Vagina (tissue), 2 donors: Measurements from ENCODE around the gene MXD4. TPM values are rescaled to one million over a fixed set of nuclear protein-coding genes. Genes with fewer than 3 reads are reported as not detected.

Experiments
- DNase-seq, 2 donors: peaks; one replicate each; pipeline ENCODE4 v3.0.0-alpha.2; 2017; ENCODE audit errors: extremely low spot score in 2 of 2
- H3K27ac ChIP-seq: fragments of 200-600 bp; sonication (generic); one replicate; pipeline ENCODE4 v1.5.1; 2019
- H3K27me3 ChIP-seq: fragments of 200-600 bp; sonication (generic); one replicate; pipeline ENCODE4 v1.5.1; 2019
- H3K36me3 ChIP-seq, 2 donors: fragments of 200-600 bp; sonication (generic); one replicate each; pipeline ENCODE4 v1.5.1; 2017 to 2019
- H3K4me1 ChIP-seq: fragments of 200-600 bp; sonication (generic); one replicate; pipeline ENCODE4 v1.5.1; 2019
- H3K4me3 ChIP-seq, 2 donors: fragments of 200-600 bp; sonication (generic); 1 replicate in 1 of 2; 2 replicates in 1 of 2; pipeline ENCODE4 v1.5.1; 2016 to 2019
- H3K9me3 ChIP-seq: fragments of 200-600 bp; sonication (generic); one replicate; pipeline ENCODE4 v1.5.1; 2019
- CTCF ChIP-seq, 3 experiments: fragments of 450-650 bp in 2 of 3; fragments of 200-600 bp in 1 of 3; sonication (generic) in 1 of 3; IDR thresholded peaks; one replicate each; pipeline ENCODE4 v1.5.1; 2017 to 2019; ENCODE audit warnings: antibody characterized with exemption in 3 of 3, mild to moderate bottlenecking in 2 of 3, moderate library complexity in 2 of 3
- POLR2A ChIP-seq, 2 donors: fragments of 450-650 bp; IDR thresholded peaks; one replicate each; pipeline ENCODE4 v1.6.1; 2017; ENCODE audit warnings: antibody characterized with exemption in 2 of 2, mild to moderate bottlenecking in 2 of 2, moderate library complexity in 2 of 2
- POLR2AphosphoS5 ChIP-seq, 2 donors: sonication (generic); formaldehyde crosslinking; IDR thresholded peaks; one replicate each; pipeline ENCODE4 v1.9.0; 2017; ENCODE audit warnings: antibody characterized with exemption in 2 of 2, mild to moderate bottlenecking in 2 of 2, low read depth in 1 of 2; ENCODE audit not compliant: insufficient read depth in 1 of 2
- intact Hi-C: fragments of 100-400 bp; cut with DNase I; formaldehyde crosslinking; loops from one replicate; pipeline ENCODE4 v1.15.1; 2023
- total RNA-seq: library from RNA; depleted of rRNA; stranded (reverse); fragments of >200 nt; gene quantifications from one replicate; pipeline ENCODE4 v1.2.3, GENCODE V29; 2016

MXD4 gene
- total RNA-seq, 1 donor from 2014 or later, result 27.5 TPM

GRCh38 chr4:2301806-2302205 is 39.9 kb upstream of the MXD4 start:
- Histone ChIP-seq H3K9me3 (no peaks in the 10 kb centered on the region), H3K27ac (no peak overlapping the region), H3K27me3 (no peaks in the 10 kb centered on the region), H3K4me1 (no peaks in the 10 kb centered on the region), H3K36me3 (no peaks in the 10 kb centered on the region), H3K4me3 (no peak overlapping the region)
- peak in 1 of 2 donors; percentile 44 for DNase-seq
- TF ChIP-seq CTCF (IDR thresholded peaks at IDR 0.05), result no peak
- no peak for TF ChIP-seq POLR2A (IDR thresholded peaks at IDR 0.05)
- TF ChIP-seq POLR2AphosphoS5 (IDR thresholded peaks at IDR 0.05; ENCODE audit: insufficient read depth in 1 of 2, low read depth in 1 of 2), result no peak
- intact Hi-C loops, result no loop called here

- Histone ChIP-seq H3K9me3 (no peaks in the 10 kb centered on the region), H3K27ac (no peak overlapping the region), H3K4me1 (no peaks in the 10 kb centered on the region), H3K27me3 (no peaks in the 10 kb centered on the region), H3K4me3 (no peak overlapping the region), H3K36me3 (no peaks in the 10 kb centered on the region)
- intact Hi-C loops, result no loop called here
- peak in 1 of 2 donors; percentile 32 for DNase-seq
- TF ChIP-seq POLR2A (IDR thresholded peaks at IDR 0.05), result no peak
- no peak for TF ChIP-seq POLR2AphosphoS5 (IDR thresholded peaks at IDR 0.05; ENCODE audit: insufficient read depth in 1 of 2, low read depth in 1 of 2)
- no peak for TF ChIP-seq CTCF (IDR thresholded peaks at IDR 0.05)
Measured at GRCh38 chr4:2301225-2301642, 39.3 kb upstream of the MXD4 start.

GRCh38 chr4:2300431-2301224 is 38.7 kb upstream of the MXD4 start:
- Histone ChIP-seq H3K27ac (no peak overlapping the region), H3K4me1 (no peaks in the 10 kb centered on the region), H3K27me3 (no peaks in the 10 kb centered on the region), H3K4me3 (no peak overlapping the region), H3K9me3 (no peaks in the 10 kb centered on the region), H3K36me3 (no peaks in the 10 kb centered on the region)
- intact Hi-C loops, result no loop called here
- TF ChIP-seq POLR2AphosphoS5 (IDR thresholded peaks at IDR 0.05; ENCODE audit: insufficient read depth in 1 of 2, low read depth in 1 of 2) (no peak), POLR2A (IDR thresholded peaks at IDR 0.05) (no peak), CTCF (IDR thresholded peaks at IDR 0.05) (no peak)
- DNase-seq, result peak in 1 of 2 donors; percentile 16

- no peaks in the 10 kb centered on the region for H3K36me3 ChIP-seq
- no peak overlapping the region for H3K4me3 ChIP-seq
- no peaks in the 10 kb centered on the region for H3K9me3 ChIP-seq
- H3K4me1 ChIP-seq, result no peaks in the 10 kb centered on the region
- no peak for DNase-seq
- intact Hi-C loops, result no loop called here
- TF ChIP-seq CTCF (IDR thresholded peaks at IDR 0.05), result no peak
- no peak for TF ChIP-seq POLR2A (IDR thresholded peaks at IDR 0.05)
- TF ChIP-seq POLR2AphosphoS5 (IDR thresholded peaks at IDR 0.05; ENCODE audit: insufficient read depth in 1 of 2, low read depth in 1 of 2), result no peak
- H3K27ac ChIP-seq, result no peak overlapping the region
- no peaks in the 10 kb centered on the region for H3K27me3 ChIP-seq
Measured at GRCh38 chr4:2299794-2300193, 37.9 kb upstream of the MXD4 start.

GRCh38 chr4:2298532-2298991 is 36.7 kb upstream of the MXD4 start:
- Histone ChIP-seq H3K27me3 (no peaks in the 10 kb centered on the region), H3K4me3 (no peak overlapping the region), H3K36me3 (no peaks in the 10 kb centered on the region), H3K27ac (peak overlapping the region; percentile 1), H3K9me3 (no peaks in the 10 kb centered on the region), H3K4me1 (no peaks in the 10 kb centered on the region)
- no peak for TF ChIP-seq POLR2AphosphoS5 (IDR thresholded peaks at IDR 0.05; ENCODE audit: insufficient read depth in 1 of 2, low read depth in 1 of 2)
- TF ChIP-seq CTCF (IDR thresholded peaks at IDR 0.05), result no peak
- TF ChIP-seq POLR2A (IDR thresholded peaks at IDR 0.05), result no peak
- no peak for DNase-seq
- intact Hi-C loops, result no loop called here
